Thyroid gland (tissue), 4 donors: ENCODE results near the gene PARD3B.

ENCODE experiments used
- CTCF ChIP-seq, 6 experiments: fragments of 200-600 bp in 3 of 6; fragments of 450-650 bp in 3 of 6; sonication (generic) in 3 of 6; IDR thresholded peaks; one replicate each; pipeline ENCODE4 v1.5.1; 2016 to 2019; ENCODE audit warnings: antibody characterized with exemption in 6 of 6, mild to moderate bottlenecking in 2 of 6, inconsistent platforms in 1 of 6, moderate library complexity in 1 of 6
- POLR2A ChIP-seq, 2 donors: fragments of 450-650 bp; IDR thresholded peaks; one replicate each; pipeline ENCODE4 v1.6.1; 2017; ENCODE audit warnings: antibody characterized with exemption in 2 of 2, mild to moderate bottlenecking in 2 of 2, moderate library complexity in 1 of 2

GRCh38 chr2:204948822-204949221, 403.5 kb downstream of the PARD3B start:
- TF ChIP-seq CTCF (IDR thresholded peaks at IDR 0.05) (no peak), POLR2A (IDR thresholded peaks at IDR 0.05) (no peak)
